ENCODE measurements around the gene TCF19. TPM values are rescaled to one million over a fixed set of nuclear protein-coding genes. Genes with fewer than 3 reads are reported as not detected.
A peak's percentile ranks its signal among the peaks of the same experiment; 100 is the strongest.
"Not testable (repeated sequence)": the region's sequence is repeated elsewhere in the genome, so short reads cannot be mapped to it uniquely, and the experiment has no call there.

The TCF19 gene
- total and polyA plus RNA-seq, 2 donors (not counting 3 experiments of a cell fraction or from before 2014, with no cell fraction given) = 13.9 to 31.7 TPM

DNA sequence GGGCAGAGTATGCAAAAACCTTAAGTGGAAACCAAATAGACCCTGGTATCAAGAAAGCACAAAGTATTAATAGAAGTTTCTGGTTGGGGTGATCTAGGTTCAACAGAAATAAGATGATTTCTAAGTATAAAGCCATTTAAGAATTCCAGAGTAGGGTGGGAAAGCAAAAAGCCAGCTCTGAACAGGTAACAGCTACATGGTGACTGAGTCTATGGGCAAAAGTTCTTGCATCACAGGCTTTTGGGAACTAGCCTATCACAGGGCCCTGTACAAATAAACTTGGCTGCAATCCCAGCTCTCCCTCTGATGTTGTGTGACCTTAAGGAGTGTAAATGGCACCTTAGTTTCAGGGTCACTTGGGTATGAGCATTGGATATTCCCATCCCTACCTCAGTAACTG is 5.5 kb downstream of the TCF19 start:
- H3K9me3 ChIP-seq (replicated peaks; ENCODE audit: control insufficient read depth, insufficient read depth, low read length) = no peaks in the 10 kb centered on the region
- DNase-seq (ENCODE audit: low read depth, low spot score) (no peak), FAIRE-seq (peak; percentile 26)
- H3K36me3 ChIP-seq (ENCODE audit: control insufficient read depth in 2 of 2, extremely low read depth in 1 of 2, insufficient read depth in 2 of 2, low read length in 2 of 2) = no peaks in the 10 kb centered on the region
- H3K4me1 ChIP-seq (ENCODE audit: control insufficient read depth, extremely low read depth, insufficient read depth, low read length) = peaks cover 9% of the 10 kb centered on the region
- POLR2A ChIA-PET = no interaction called here
- no peak overlapping the region for H3K9ac ChIP-seq (replicated peaks; ENCODE audit: extremely low read depth, insufficient read depth, low read length)
- H3K27ac ChIP-seq (ENCODE audit: insufficient read depth, low read depth, low read length) = no peak overlapping the region
- no peak overlapping the region for H3K4me2 ChIP-seq (ENCODE audit: insufficient read depth, low read length)
- H3K27me3 ChIP-seq (ENCODE audit: control insufficient read depth in 2 of 2, insufficient read depth in 2 of 2, low read length in 2 of 2) = no peaks in the 10 kb centered on the region
- H2AFZ ChIP-seq (ENCODE audit: low read depth, low read length) = no peak overlapping the region
- H3K79me2 ChIP-seq (ENCODE audit: control insufficient read depth, insufficient read depth, low read length) = peaks cover 13% of the 10 kb centered on the region
- H3K9me1 ChIP-seq (replicated peaks; ENCODE audit: control insufficient read depth, extremely low read depth, insufficient read depth, low read length) = no peaks in the 10 kb centered on the region
- no TSS peak for BruUV-seq (replicated peaks)
- intact Hi-C loops (cut with micrococcal nuclease) (no loop called here), dilution Hi-C loops (cut with MboI; ENCODE audit: extremely low pct_ligation_motif_present, low sequenced_read_pairs) (no loop called here)
- H4K20me1 ChIP-seq (replicated peaks; ENCODE audit: control insufficient read depth, extremely low read depth, insufficient read depth, low read length) = no peaks in the 10 kb centered on the region
- CTCF ChIA-PET = interaction anchor here (1.1 kb wide), 1 partner anchor 27 kb away, joined by 4 read pairs; no protein-coding TSS in a partner anchor
- TF ChIP-seq, protein P1, sequence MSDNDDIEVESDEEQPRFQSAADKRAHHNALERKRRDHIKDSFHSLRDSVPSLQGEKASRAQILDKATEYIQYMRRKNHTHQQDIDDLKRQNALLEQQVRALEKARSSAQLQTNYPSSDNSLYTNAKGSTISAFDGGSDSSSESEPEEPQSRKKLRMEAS (IDR thresholded peaks at IDR 0.05; ENCODE audit: insufficient read depth, insufficient read length) = no peak
- no peak for TF ChIP-seq POLR2AphosphoS5 (IDR thresholded peaks at IDR 0.05; ENCODE audit: insufficient read depth, low read depth, low read length)
- no peak for TF ChIP-seq POLR2A (IDR thresholded peaks at IDR 0.05; ENCODE audit: low read depth, low read length)
- TF ChIP-seq JUN (IDR thresholded peaks at IDR 0.05; ENCODE audit: borderline replicate concordance, insufficient read depth, insufficient read length, low read depth) = no peak
- TF ChIP-seq, protein P2, sequence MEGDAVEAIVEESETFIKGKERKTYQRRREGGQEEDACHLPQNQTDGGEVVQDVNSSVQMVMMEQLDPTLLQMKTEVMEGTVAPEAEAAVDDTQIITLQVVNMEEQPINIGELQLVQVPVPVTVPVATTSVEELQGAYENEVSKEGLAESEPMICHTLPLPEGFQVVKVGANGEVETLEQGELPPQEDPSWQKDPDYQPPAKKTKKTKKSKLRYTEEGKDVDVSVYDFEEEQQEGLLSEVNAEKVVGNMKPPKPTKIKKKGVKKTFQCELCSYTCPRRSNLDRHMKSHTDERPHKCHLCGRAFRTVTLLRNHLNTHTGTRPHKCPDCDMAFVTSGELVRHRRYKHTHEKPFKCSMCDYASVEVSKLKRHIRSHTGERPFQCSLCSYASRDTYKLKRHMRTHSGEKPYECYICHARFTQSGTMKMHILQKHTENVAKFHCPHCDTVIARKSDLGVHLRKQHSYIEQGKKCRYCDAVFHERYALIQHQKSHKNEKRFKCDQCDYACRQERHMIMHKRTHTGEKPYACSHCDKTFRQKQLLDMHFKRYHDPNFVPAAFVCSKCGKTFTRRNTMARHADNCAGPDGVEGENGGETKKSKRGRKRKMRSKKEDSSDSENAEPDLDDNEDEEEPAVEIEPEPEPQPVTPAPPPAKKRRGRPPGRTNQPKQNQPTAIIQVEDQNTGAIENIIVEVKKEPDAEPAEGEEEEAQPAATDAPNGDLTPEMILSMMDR (IDR thresholded peaks at IDR 0.05; ENCODE audit: extremely low read depth in 1 of 2, insufficient read depth in 1 of 2, low read depth in 1 of 2, low read length in 2 of 2) = no peak
- no peak for TF ChIP-seq GATA2 (IDR thresholded peaks at IDR 0.05; ENCODE audit: insufficient read depth, insufficient read length, low read depth, low read length)
- no peak for TF ChIP-seq MYC (IDR thresholded peaks at IDR 0.05; ENCODE audit: low read depth, low read length)
- no peak for TF ChIP-seq EZH2 (IDR thresholded peaks at IDR 0.05; ENCODE audit: borderline replicate concordance, low read depth, low read length, severe bottlenecking)
- no peak for TF ChIP-seq FOS (IDR thresholded peaks at IDR 0.05; ENCODE audit: borderline replicate concordance, insufficient read depth, low read length)
- no peak overlapping the region for H3K4me3 ChIP-seq (replicated peaks in 1 of 3; ENCODE audit: insufficient read depth in 1 of 3, low read depth in 1 of 3, low read length in 3 of 3)

DNA sequence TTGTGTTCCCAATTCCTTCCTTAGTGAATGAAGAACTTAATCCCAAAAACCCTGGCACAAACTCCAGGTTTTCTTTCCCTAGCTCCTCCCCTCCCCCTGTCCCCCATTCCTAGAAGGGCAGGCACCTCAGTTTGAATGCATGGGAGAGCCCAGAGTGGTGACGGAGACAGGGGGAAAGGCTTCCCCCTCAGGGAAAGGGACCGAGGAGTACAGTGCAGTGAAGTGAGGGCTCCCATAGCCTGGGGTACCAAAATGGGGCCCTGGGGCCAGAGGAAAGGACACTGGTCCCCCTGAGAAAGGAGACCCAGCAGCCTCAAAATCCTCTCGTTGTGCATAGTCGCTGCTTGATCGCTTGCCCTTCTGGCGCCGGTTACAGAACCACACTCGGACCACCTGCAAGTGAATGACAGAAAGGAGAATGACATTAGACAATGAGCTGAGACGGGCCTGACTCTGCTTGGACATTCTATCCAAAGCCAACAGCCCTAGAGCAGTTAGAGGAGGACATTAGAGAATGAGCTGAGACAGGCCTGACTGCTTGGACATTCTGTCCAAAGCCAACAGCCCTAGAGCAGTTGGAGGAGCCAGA is 6.2 kb downstream of the TCF19 start:
- H3K79me2 ChIP-seq (ENCODE audit: control insufficient read depth, insufficient read depth, low read length); H3K9ac ChIP-seq (replicated peaks; ENCODE audit: extremely low read depth, insufficient read depth, low read length); DNase-seq (ENCODE audit: low read depth, low spot score); H3K4me2 ChIP-seq (ENCODE audit: insufficient read depth, low read length); dilution Hi-C loops (cut with MboI; ENCODE audit: extremely low pct_ligation_motif_present, low sequenced_read_pairs); H2AFZ ChIP-seq (ENCODE audit: low read depth, low read length); FAIRE-seq; H3K4me3 ChIP-seq (replicated peaks in 1 of 3; ENCODE audit: insufficient read depth in 1 of 3, low read depth in 1 of 3, low read length in 3 of 3); H3K27ac ChIP-seq (ENCODE audit: insufficient read depth, low read depth, low read length); H3K36me3 ChIP-seq (ENCODE audit: control insufficient read depth in 2 of 2, extremely low read depth in 1 of 2, insufficient read depth in 2 of 2, low read length in 2 of 2); H3K9me1 ChIP-seq (replicated peaks; ENCODE audit: control insufficient read depth, extremely low read depth, insufficient read depth, low read length); H3K9me3 ChIP-seq (replicated peaks; ENCODE audit: control insufficient read depth, insufficient read depth, low read length); H4K20me1 ChIP-seq (replicated peaks; ENCODE audit: control insufficient read depth, extremely low read depth, insufficient read depth, low read length); H3K27me3 ChIP-seq (ENCODE audit: control insufficient read depth in 2 of 2, insufficient read depth in 2 of 2, low read length in 2 of 2); BruUV-seq (replicated peaks); H3K4me1 ChIP-seq (ENCODE audit: control insufficient read depth, extremely low read depth, insufficient read depth, low read length); POLR2A ChIA-PET; intact Hi-C loops (cut with micrococcal nuclease): not testable (repeated sequence)
- CTCF ChIA-PET = interaction anchor here (0.6 to 1.1 kb wide), 2 partner anchors 27 to 28 kb away, joined by 4 read pairs; no protein-coding TSS in a partner anchor

Measured in endothelial cell of umbilical vein (primary cell).